RCC 7860 (cell line): ENCODE results near the gene RAB3C.

ENCODE experiments used
- DNase-seq: peaks from one replicate; pipeline ENCODE4 v3.0.0-alpha.2; 2015; ENCODE audit warnings: low spot score
- FAIRE-seq: peaks from 2 replicates; lab custom pipeline; 2012; peaks lifted over from hg19 to GRCh38; lab: Jason Lieb, UNC

RAB3C gene

DNA sequence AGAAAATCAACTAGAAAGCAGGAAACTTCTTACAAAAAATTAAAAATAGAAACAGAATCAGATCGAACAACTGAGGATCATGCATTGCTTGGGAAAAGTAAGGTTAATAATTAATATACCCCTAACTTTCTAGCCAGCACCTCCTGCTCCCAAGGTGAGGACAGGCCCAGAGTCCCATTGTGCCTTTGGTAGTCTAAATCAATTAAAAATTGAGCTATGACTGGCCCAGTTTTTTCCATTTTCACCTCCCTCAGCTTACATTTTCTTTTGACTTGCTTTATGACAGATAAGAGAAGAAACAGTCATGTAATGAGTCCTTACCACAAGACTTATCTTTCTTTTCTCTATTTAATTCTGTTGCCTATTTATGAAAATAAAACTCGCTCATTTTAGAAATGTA is 182.2 kb downstream of the RAB3C start:
- DNase-seq = no peak
- FAIRE-seq = no peak

DNA sequence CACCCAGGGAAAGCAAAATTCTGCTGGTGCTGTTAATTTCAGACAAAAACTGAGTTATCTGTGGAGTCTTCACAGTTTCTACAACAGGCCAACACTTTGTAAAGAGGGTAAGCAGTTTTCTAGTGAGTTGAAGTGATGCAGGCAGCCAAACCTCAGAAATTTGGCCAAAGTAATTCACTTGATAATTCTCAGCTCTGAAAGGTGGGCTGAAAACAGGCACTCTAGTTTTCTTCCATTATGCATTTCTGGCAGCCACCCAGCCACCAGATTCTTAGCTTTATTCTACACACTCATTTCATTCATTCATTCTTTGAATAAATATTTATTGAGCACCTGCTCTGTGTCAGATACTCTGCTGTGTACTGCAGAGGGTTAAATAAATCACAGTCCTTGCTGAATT is 184.2 kb downstream of the RAB3C start:
- no peak for DNase-seq
- FAIRE-seq = no peak

DNA sequence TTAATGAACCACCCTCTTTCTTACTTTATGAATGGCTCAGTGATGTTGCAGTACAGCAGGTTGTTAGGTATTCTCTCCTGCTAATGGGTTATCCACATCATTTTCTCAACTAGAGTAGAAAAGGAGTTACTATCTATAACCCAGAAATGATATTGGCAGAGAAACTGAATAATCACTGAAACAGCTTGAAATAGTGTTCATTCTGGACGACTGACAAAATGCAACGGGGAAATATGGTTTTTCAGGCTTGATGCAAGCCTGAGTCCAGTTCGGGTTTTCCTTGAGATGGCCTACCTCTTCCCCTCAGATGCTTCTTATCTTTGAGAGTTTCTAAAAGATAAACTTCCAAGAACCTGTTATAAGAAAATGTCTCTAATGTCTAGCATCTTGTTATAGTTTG is 187.3 kb downstream of the RAB3C start:
- DNase-seq (no peak), FAIRE-seq (no peak)

DNA sequence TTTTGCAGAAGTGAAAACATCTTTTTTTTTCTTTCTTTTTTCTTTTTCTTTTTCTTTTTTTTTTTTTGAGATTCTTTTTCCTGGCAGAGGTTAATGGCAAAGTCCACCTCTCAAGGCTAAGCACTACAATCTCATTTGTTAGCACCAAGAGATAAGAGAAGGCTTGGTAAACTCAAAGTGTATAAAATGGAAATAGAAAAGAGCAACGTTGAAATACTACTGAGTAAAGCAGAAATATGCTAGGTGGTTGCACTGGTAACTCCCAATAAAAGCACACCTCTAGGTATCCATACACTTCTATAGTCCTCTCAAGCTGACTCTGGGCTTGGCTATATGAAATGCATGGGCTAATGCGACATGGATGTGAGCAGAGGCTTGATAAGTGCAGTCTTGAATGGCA is 188.9 kb downstream of the RAB3C start:
- no peak for FAIRE-seq
- no peak for DNase-seq

DNA sequence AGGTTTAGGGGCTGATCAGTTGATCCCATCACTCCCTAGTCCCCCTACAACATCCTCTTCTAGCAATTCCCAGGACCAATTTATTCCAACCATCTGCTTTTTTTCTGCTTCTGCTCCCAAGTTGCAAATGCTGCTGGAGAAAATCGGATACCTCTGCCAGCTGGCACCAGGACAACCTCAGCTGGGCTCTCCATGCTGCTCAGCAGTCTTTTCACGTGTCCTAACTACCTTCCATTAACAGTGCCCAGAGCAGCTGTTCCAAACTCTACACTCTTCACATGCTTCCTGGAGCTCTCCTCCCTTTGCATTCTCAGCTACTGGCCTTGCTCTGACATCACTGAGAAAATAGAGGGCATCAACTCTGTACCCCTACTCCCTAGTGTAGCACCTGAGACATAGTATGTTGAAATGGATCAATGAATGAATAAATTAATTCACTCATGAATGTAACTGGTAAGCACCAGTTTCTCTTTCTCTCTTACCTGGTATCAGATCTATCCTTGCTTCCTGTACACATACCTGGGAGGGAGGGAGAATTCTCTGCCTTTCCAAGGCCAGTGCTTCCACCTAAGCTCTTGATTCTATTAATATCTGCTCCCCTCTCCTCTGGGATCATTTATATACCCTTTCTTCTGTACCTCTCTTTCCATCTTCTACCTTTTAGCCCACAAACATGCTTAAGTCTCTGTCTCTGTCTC is 191.0 kb downstream of the RAB3C start:
- no peak for DNase-seq
- no peak for FAIRE-seq

DNA sequence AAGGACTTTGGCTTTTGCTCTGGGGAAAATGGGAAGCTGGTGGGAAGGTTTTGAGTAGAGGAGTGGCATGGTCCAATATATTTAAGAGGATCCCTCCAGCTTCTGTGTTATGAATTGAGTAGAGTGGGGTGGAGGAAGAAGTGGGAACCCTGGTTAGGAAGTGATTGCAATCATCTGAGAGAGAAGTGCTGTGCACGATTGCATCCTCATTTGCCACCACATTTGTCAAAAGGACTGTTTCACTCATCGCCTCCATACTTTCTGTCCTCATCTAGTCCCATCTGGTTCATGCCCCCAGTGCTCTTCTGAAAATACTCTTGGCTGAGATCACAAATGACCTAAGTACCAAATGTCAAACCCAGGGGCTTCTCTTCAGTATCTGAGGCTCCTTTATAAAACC is 192.1 kb downstream of the RAB3C start:
- DNase-seq (no peak), FAIRE-seq (no peak)

DNA sequence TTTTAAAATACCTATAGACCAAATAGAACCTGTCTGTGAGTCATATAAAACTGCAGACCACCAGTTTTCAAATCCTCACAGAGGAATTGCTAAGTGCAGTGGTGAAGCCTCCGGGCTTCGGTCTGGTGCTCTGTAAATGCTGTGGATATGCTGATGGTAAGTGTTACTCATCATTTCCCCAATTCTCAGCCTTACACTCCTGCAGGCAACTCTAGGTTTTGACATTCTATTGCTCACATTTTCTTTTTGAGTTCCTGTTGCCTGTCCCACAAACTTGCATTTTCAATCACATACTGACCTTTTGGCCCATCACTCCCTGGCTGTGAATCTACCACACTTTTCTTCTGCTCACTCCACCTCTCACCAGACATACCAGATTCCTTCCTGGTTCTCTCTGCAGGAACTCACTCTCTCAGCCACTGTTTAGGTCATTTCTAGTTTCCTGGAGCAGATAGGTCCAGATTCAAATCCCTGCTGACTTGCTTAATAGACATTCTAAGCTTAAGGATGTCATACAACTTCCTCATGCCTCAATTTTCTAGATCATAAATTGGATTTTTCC is 192.9 kb downstream of the RAB3C start:
- no peak for FAIRE-seq
- no peak for DNase-seq

DNA sequence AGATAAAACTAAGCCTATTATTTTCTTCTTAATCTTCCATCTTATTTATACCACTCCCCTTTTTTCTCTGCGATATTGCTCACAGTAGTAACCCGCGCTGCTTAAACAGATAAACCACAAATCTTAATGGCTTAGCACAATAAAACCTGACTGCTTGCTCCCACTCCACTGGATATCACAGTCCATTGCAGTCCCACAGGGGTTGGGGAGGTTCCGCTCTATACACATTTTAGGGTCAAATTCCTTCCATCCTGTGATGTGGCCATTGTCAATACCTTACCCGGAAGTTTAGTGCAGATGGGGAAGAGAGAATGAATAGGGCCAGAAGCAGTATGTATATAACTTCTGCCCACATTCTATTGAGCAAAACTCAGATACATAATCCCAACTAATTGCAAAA is 193.7 kb downstream of the RAB3C start:
- no peak for FAIRE-seq
- DNase-seq = no peak

DNA sequence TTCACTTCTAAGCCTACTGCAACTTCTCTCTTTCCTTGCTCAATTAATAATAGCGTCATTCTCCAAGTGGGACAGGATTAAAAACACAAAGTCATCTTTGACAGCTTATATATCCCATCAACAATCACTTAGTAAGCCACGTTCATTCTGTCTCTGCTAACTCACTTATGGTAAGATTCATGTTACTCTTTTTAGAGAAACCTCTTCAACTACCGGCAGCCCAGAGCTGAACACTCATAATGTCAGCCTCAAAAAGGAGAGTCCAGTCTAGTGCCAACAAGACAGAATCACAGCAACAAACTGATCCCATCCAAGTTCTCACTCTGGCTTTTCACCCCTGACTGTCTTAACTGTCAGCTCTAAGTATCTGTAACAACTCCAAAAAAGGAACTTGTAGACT is 196.0 kb downstream of the RAB3C start:
- no peak for FAIRE-seq
- no peak for DNase-seq

DNA sequence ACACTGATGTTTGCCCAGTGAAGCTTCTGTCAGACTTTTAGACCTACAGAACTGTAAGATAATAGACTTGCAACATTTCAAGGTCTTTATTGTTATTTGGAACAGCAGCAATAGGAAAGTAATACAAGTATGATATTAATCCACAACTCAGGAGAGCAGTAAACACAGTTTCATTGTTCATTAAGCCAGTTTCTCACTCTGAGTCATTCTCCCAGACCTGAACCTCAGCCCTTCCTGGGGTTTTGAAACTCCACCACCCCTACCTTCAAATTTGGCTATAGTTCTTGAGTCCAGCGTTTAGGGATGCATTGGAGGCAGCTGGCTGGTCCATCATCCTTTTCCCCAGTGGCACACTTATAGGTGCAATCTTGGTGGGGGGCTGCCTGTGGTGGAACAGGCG is 203.2 kb downstream of the RAB3C start:
- FAIRE-seq (no peak), DNase-seq (no peak)

DNA sequence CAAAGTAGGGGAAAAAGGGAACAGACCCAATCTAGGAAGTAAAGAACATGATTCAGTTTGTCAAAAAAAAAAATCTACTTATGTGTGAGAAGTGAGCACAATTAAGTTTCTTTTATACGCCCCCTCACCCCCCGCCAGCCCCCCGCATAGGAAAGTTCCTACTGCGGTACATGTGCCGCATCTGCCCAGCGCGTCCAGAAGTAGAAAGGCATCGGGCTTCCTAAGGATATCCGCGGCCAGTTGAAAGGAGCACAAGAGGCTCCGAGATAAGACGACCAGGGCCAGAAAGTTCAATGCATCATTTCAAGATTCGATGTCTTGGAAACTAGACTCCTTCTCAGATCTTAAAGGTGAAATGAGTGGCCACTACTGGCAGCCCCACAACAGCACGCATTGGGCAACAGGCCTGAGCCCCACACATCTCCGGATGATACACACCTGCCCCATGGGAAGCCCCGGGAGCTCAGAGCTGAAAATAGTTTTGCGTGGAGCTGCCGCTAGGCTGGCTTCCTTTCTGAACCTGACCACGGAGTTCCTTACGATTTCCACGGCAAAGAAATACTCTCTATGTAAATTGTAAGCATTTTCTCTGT is 203.9 kb downstream of the RAB3C start:
- FAIRE-seq (no peak), DNase-seq (no peak)

DNA sequence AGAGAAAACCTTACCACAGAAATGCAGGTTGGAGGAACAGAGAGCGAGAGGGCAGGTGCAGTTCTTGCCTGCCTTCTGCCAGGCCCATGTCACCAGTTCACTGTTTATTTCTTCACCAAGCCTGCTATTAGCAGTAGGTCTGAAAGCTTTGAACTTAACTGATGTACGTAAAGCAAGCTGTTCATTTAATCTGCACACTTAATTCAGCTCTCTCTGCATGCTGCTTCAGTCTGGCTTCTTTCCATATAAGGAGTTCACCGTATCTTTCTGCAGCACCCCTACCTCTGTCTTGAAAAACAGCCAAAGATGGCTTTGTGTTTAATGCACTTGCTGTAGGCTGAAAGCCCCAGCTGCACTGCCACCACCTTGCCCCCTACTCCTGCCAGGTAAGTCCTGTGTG is 205.1 kb downstream of the RAB3C start:
- DNase-seq = no peak
- no peak for FAIRE-seq

DNA sequence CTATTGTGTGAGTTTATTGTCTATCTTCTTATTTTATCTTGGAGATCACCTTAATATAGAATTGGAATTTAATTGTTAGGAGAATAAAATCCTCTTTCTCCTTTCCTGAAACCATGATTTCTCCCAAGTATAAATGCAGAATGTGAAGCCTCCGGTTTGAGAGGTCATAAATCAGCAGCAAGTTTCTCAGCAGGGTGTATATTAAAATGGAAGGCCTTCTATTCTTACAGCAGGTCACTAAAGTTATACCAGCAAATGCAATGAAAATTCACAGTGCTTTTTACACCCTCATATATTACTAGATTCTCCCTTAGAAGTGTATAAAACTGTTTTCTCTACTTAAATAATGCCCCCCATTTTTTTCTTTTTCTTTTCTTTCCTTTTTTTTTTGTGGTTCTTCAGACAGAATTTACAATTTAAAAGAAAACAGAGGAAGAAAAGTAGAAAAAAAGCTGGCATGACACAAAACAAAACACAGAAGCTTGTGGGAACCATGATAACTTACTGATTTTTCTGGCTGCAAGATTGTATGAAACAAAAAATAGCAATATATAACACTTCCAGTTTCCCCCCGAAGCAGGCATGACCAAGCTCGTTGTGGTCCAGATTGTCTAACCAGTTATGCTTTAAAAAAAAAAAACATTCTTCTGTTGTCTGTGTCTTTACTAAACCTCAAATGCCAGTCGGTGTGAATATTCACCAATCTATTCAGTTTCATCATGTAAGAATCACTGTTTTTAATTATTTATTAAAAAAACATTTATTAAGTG is 211.2 kb downstream of the RAB3C start:
- no peak for DNase-seq
- no peak for FAIRE-seq

DNA sequence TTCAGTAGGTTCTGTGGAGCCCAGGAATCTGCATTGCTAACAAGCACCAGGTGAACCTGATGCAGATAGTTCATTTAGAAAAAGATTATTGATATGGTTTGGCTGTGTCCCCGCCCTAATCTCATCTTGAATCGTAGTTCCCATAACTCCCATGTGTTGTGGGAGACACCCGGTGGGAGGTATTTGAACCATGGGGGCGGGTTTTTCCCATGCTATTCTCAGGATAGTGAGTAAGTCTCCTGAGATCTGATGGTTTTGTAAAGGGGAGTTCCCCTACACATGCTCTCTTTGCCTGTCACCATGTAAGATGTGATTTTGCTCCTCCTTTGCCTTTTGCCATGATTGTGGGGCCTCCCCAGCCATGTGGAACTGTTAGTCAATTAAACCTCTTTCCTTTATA is 212.0 kb downstream of the RAB3C start:
- DNase-seq (no peak), FAIRE-seq (no peak)

DNA sequence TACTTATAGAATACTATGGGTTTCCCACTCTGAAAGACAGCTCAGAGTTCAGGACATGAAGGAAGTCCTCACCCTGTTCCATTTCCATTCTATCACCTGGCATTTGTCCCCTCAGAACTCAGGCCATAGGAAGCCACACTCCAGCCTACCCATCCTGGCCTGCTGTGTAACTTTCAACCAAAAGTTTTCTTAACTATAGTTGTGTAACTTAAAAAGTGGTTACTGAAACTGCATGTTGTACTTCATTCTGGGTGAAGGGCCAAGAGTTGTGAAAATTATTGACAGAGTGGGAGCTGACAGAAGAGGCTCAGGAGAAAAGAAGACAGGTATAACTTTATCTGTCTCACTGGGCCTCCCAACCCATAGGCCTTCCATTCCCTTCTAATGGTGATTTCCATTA is 212.5 kb downstream of the RAB3C start:
- FAIRE-seq (no peak), DNase-seq (no peak)

DNA sequence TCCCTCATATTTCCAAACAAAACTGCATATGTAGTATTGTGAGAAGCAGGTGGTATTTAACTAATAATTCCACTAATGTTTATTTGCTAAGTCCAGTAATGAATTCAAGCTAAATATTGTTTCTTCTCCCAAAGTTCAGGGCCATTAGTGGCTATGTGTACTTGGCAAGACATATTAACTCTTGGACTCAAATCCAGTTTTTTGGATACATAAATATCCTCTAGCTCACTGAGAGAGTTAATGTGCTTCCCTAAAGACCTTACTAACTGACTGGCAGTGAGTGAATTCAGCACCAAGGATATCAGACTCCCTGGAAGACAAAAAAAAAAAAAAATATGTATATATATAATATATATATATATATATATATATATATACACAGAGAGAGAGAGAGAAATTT is 214.1 kb downstream of the RAB3C start:
- DNase-seq = no peak
- no peak for FAIRE-seq

DNA sequence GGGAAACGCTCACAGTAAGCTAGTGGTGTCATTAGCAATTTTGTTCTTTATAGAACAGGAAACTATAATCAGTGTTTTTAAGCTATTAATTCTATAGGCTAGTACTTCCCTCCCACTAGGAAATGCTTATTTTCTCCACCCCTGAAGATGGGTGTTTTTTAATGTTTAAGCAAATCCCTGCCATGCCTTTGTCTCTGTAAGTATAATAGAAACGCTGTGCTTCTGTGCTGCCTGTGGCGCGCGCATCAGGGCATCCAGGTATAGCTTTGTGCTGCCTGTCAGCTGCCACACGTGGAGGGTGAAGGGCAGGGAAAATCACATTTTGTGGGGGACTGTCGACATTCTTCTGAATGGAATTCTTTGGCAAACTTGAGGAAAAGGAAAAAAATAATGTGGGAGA is 217.5 kb downstream of the RAB3C start:
- no peak for FAIRE-seq
- no peak for DNase-seq

DNA sequence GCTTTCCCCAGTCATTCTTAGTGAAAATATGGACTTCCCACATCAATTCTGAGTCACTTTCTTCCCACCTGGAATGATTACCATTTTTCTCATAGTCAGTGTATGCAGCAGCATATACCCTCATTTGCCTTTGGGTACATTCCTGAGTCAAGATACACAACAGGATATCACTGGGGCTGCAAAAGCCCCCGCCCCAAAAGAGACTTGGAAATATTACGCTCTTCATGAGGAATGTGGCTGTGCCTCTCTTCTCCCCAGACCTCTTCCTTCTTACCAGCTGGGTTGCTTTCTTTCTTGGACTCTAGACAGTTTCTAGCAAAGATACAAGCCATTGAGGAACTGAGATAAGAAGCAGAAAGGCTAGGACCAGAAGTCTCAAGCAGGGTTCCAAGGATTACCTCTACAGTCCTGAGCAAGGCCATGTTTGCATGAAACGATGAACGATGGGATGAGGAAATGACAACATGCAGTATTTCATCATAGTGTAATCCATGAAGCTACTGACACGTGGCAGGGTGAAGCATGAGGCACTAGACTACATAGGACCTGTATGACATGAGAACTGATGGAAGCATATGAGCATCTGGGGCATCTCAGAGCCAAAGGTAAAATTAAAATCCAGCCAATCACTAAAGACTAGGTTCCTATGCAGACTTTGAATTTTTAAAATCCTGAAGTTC is 218.1 kb downstream of the RAB3C start:
- DNase-seq = no peak
- no peak for FAIRE-seq

DNA sequence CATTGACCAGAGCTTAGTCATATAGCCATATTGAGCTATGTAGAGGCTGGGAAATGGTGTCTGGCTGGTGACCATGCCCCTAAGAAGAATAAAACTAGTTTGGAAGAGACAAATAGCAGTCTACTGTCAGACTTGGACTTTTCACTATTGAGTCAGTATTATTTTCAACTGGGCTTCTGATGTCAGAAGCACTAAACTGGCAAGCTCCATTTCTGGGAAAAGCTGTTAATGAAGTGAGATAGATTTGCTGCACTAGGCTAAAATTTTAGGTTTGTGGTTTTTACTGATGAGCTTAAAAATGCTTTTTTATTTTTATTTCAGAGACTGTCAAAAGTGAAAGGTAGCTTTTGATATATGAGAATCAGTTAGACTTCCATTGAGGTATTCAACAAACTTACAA is 220.2 kb downstream of the RAB3C start:
- FAIRE-seq (no peak), DNase-seq (no peak)

DNA sequence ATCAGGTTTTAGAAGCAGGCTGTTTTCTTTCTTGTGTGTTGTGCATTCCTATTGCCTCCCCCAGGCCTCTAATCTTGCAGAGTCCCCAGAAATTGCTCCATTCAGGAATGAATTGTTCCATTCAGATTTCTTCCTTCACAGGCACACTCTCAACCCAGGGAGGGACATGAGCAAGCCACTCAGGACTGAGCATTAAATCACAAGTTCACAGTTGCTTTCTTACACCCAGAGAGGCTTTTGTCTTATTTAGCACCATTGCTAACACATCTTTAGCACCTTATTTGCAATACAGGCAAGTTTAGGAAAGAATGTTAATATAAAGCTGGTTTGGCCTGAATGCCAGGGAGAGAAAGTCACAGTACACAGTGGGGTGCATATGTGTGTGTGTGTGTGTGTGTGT is 221.4 kb downstream of the RAB3C start:
- DNase-seq (no peak), FAIRE-seq (no peak)

DNA sequence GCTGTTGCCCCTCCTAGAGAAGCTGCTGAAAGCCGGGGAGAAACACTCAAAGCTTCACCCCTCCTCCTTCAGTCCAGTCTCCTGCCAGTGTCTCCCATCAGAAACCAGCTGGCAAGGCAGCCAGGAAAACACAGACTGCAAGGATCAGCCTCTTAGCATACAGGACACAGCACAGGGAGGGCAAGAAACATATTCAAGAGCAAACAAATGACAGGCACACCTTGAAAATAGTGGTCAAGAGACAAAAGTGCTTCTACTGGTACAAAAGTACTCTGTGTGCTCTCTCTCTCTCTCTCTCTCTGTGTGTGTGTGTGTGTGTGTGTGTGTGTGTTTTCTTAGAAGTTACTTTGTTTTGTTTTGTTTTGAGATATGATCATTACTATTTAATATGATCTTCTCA is 227.2 kb downstream of the RAB3C start:
- FAIRE-seq = no peak

More for the DNA sequence above, 227.2 kb downstream of the RAB3C start:
- no peak for DNase-seq
